Stimulated activated CD4-positive, alpha-beta T cell treated with anti-CD3 and anti-CD28 coated beads, Interleukin-15, amount 100 ng/mL, for 48 hours (primary cell): ENCODE data around the gene NFIA.

ENCODE experiments used
- DNase-seq, 2 donors: peaks; one replicate each; pipeline ENCODE4 v3.0.0-alpha.2; 2020; ENCODE audit warnings: low read depth in 2 of 2

Gene NFIA

DNA sequence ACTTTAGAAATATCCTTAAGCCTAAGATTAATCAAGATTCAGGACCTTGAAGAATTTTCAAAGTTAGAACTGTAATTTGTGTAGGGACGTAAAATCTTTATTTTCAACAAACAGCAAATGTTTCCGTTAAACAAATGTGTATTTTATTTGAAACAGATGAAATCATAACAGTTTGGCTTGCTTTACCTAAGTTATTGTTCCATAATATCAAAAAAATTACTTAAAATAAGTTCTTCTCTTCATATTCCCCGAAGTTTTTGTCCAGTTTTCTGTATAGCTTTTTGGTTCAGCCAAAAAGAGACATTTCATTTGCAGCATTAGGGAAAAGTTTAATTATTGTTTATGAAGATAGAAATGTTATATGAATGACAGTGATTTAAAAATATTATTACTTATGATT lies 100.1 kb downstream of the NFIA start:
- no peak for DNase-seq

- no peak for DNase-seq
Observed at GRCh38 chr1:61183471-61184039, 101.2 kb downstream of the NFIA start.

DNA sequence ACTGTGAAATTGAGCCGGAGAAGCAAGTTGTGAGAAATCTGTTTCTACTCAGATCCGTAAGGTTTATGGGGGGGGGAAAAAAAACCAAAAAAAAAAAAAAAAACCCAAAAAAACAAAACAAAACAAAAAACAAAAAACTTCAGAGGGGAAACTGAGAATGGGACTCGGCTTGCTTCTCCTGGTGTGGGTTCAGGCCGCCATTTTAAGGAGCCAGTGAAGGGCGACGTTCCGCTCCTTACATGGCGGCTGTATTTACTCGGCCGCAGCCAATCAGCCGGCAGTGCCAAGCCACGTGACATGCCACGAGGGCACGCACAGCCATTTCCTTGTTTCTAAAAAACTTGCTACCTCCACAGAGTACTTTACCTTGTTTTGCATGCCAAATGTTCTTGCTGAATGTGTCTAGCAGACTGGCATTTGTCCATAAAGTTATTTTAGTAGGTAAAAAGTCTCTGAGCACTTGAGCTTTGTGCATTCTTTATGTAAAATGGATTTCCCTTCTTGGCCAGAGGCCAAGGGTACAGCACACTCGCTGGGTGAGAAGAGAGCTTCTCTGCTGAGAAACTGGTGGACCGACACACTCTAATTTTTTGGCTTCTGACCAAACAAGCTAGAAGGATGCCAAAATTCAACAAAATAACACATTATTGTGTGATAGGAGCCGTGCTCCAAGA lies 101.8 kb downstream of the NFIA start:
- no peak for DNase-seq

- DNase-seq, result no peak
Observed at GRCh38 chr1:61184714-61185106, 102.3 kb downstream of the NFIA start.

GRCh38 chr1:61186753-61187152 lies 104.4 kb downstream of the NFIA start:
- no peak for DNase-seq

DNA sequence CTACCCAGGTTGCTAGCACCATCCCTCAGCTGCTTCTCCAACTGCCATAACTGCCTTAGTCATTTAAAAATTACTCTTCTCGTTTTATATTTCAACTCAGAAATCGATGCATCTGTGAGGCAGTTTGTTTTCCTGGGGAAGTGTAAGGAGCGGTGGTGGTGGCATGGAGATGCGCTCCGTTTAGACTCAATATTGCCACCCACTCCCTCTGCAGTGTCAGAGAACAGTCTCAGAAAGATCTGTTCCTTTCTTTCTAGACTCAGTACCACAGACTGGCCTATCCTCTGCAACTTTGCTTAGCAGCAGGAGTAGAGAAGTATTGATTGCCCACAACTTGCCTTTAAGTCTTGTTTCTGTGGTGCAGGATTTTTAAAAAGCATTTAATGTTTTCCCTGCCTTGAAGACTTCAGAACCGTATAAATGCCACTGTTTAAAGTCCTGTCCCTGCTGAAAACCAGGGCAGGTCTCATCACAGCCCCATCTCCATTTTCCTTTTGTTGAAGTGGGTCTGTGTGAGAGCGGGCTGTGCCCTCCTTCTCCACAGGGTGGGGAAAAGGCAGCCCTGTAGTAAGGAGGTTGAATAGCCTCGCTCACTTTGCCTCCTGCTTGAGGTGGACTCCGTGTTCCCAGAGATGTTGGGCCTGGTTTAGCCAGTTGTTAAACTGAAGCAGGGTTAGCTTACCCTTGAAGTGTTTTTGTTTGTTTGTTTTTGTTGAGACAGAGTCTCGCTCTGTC lies 105.2 kb downstream of the NFIA start:
- DNase-seq, result no peak

DNA sequence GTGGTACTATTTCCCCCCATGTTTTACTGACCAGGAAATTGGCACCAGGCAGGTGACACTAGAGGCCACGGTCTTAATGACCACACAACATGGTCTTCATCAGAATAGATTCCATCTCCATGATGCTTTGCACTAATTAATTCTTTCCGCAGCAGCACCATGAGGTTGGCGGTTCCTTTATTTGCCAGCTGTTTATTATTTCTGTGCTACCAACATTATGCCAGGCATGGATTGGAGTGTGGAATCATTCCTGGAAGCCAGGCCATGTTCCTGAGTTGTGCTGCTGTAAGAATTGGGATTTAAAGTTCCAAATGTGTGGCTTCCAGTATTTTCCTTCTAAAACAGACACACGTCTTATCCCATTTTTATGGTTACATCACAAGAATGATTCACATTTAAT lies 107.8 kb downstream of the NFIA start:
- DNase-seq, result no peak

- no peak for DNase-seq
Observed at GRCh38 chr1:61190618-61191432, 108.5 kb downstream of the NFIA start.

GRCh38 chr1:61191433-61191720 lies 109.0 kb downstream of the NFIA start:
- DNase-seq, result no peak

DNA sequence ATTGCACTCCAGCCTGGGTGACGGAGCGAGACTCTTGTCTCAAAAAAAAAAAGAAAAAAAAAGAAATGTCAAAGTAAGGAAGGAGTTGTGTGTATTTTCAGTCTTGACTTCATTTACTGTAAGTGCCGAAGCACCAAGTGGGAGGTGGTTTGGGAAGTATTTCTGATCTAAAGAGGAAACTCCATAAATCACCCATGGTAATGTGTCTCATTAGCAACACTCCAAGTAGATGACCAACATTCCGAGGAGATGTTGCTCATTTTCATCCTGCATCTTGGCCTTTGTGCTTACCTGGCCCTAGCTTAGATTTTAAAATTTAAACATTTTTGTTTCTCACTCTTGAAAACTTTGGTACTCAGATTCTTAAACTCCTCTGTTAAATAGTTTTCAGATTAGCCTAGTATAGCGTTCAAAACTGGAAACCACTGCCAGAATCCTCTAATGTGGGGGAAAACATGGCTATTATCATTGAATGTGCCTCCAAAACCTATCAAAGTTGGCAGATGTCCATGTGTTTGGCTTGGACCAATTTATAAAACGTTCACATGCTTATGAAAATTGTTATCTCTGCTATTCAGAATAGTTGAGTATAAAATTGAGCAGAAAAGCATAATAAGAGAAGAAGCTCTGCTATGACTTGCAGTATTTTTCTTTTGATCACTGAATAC lies 110.4 kb downstream of the NFIA start:
- DNase-seq, result no peak

- DNase-seq, result no peak
Observed at GRCh38 chr1:61193808-61194207, 111.4 kb downstream of the NFIA start.

GRCh38 chr1:61198554-61198953 lies 116.2 kb downstream of the NFIA start:
- DNase-seq, result no peak

GRCh38 chr1:61201035-61201434 lies 118.7 kb downstream of the NFIA start:
- no peak for DNase-seq

- DNase-seq, result no peak
Observed at GRCh38 chr1:61202854-61203598, 120.7 kb downstream of the NFIA start.

GRCh38 chr1:61204528-61204927 lies 122.2 kb downstream of the NFIA start:
- DNase-seq, result no peak

- DNase-seq, result no peak
Observed at GRCh38 chr1:61207416-61207815, 125.1 kb downstream of the NFIA start.

DNA sequence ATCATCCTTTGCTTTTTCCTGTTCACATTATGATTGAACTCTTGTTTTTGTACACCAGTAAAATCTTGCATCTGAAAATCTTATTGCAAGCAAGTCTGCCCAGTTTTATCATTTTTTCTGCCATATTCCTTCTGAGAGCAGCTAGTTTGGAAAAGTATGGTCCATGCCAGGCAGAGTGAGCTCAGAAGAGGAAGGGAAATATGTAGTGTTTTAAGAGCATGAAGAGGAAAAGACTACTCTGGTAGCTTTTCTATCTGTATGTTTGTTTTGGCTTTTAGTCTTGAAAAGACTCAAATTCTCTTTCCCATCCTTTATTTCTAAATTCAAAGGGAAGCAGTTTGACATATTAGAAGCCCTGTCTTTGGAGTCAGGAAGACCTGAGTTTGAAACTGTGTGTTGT lies 125.8 kb downstream of the NFIA start:
- no peak for DNase-seq

DNA sequence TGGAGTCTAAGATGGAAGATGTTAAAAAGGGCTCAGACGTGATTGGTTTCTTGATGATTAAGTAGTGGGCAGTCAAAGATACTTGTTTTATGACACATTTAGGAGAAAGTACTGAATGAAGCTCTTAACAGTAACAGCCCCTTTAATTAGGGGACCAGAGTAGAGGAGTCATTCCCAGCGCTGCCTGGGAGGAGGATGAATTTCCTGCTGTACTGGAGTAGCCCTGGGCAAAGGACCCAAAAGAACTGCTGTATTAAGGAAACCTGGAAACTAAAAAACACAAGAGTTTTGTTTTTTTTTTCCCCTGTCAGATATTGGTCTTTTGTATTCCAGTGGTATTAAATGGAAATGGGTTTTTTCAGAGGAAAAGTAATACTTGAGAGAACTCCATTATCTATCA lies 126.5 kb downstream of the NFIA start:
- DNase-seq, result no peak

GRCh38 chr1:61210435-61211154 lies 128.2 kb downstream of the NFIA start:
- DNase-seq, result no peak

DNA sequence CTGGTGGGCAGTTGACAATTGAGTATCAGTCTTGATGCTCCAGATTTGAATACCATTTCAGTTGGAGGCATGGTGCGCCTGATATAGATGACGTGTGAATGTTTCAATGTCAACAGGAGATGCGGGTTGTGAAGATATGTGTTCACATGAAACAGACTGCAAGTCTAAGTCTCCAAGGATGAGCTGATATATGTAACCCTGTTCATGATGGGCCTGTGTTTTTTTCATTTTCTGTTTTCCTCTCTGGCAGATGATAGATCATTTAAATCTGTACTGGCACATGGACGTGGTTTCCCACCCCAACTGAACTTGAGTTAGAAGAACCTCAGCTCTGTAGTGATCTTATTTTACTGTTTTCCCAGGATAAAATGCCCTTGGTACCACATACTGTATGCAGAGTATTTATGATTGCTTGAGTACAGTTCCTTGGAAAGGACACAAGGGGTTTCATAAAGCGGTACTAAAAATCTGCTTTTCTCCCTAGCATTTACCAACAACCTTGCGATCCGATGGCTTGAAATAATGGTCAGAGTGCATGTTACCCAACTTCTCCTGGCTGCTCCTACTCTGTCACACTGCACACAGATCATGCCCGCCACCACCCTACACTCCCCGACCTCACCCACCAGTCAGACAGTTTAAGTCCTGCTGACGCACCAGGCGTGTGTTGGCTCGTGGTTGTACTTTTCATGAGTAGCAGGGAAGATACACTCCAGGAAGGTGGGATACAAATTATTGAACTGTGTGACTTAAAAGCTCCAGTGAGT lies 131.1 kb downstream of the NFIA start:
- no peak for DNase-seq
